ENCODE measurements around the gene CYRIA.

The CYRIA gene

DNA sequence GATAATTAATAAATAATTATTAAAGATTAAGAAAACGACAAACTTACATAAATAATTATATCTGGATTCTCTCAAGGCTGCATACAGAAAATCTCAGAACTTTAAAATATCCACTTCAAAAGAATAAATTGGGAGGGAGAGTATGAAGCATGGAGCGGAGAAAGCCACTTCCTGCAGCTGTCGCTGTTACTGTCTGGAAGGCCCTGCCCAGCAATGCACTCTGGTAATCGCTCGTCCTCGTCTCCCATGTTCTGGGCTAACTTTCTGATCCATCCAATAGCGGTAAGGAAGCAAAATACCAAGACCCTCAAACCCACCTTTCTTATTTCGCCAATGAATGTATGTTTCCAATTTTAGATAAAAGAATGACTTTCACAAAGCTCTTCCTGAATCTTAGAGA is 26.7 kb downstream of the CYRIA start:
- no peak for TF ChIP-seq ZNF274 (IDR thresholded peaks at IDR 0.05; ENCODE audit: low read depth, low read length)
- H3K4me3 ChIP-seq (ENCODE audit: low read length): no peak overlapping the region

DNA sequence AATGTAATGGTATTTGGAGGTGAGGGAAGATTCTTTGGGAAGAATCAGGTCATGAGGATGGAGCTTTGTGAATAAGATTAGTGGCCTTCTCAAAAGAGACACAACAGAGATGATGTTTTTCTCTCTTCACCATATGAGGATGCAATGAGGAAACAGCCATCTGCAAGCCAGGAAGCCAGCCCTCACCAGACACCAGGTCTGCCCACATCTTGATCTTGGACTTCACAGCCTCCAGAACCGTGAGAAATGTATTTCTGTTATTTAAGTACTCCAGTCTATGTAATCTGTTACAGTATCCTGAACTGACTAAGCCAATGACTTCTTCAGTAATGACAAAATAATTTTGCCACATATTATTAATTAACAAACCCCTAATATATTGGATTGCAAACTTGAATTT is 28.3 kb downstream of the CYRIA start:
- no peak for TF ChIP-seq ZNF274 (IDR thresholded peaks at IDR 0.05; ENCODE audit: low read depth, low read length)

DNA sequence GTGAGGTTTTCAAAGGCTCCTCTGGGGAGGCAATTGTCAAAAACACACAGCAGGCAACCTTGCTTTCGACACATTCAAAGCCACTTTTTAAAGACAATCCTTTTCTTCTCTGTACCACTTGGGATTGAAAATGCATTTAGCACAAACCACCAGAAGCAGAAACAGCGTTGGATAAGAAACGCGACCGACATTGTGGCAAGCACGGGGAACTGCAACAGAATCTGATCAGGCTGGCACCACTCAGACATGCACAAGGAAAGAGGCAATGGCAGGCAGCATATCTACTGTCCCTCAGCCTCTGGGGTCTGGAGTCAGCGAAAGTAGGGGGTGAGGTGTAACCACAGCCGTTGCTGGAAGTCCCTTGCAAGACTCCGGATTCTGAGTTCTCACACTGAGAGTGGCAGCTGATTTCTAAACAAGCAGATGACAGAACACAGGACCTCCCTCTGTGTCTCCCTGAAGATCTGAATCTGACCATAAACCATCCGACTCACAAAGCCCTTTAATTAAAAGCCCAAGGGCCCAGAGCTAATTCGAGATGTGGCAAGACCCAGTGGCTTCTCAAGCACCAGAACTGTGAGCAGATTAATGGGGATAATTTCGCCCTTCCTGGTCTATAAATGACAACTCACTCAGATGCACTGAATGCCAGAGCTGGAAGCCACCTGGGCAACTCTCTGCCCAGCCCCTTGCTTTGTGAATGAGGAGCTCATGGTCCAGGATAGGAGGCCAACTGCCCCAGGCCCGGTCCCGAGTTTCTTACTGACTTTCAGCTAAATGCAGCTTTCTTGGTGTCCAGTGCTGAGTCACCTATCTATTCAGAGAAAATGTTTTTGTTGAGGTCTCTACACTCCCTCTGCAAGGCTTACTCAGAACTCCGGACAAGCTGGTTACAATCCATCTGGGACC is 29.6 kb downstream of the CYRIA start:
- no peak for TF ChIP-seq ZNF274 (IDR thresholded peaks at IDR 0.05; ENCODE audit: low read depth, low read length)
- H3K4me3 ChIP-seq (ENCODE audit: low read length): no peak overlapping the region

More for the DNA sequence above, 28.3 kb downstream of the CYRIA start:
- no peak overlapping the region for H3K4me3 ChIP-seq (ENCODE audit: low read length)

DNA sequence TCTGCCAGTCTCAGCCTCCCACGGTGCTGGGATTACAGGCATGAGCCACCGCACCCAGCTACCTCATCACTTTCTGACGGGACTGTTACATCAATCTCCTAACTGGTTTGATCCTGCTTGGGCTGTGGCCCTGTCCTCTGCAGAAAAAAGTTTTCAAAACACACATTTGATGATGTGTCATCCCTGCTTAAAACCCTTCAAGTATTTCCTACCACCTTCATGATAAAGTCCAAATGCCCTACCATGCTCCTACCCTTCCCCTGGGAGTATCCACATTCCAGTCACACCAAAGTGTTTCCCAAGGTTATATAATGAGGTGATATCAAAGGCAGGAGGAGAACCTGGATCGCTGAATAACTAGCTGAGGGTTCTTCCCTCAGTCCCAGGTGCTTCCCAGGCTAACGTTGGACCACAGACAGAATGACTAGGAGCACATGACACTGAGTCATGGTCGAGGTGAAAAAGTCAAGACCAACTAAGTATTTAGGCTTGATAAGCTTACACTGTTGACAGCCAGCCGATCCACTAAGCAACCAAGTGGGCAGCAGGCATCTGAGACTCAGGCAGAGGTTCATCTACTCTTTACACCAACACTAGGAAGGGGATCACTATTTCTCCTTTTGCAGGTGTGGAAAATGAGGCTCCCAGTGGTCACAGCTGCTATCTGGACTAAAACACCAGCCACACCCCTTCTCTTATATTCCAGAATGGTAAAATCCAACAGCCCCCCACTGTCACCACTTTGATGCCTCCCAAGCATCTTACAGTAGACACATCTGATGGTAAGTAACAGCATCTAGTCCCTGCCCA is 31.8 kb downstream of the CYRIA start:
- TF ChIP-seq ZNF274 (IDR thresholded peaks at IDR 0.05; ENCODE audit: low read depth, low read length): no peak
- H3K4me3 ChIP-seq (ENCODE audit: low read length): no peak overlapping the region

DNA sequence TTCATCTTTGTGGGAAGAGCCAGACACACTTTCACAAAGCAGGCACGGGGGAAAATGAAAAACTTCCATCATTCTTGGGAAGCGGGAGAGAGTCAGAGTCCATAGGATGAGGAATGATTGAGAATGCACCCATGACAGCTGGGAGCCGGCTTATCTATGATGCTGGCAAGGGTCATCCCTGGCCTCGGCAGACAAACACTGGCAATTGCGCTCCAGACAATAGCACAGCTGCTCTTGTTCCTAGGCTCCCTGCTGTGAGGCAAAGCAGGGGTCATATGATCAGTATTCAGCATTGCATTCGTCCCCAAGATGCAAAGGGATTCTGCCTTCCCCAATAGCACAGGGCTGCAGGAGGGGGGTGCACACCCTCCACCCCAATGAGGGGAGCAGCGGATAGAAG is 33.0 kb downstream of the CYRIA start:
- no peak overlapping the region for H3K4me3 ChIP-seq (ENCODE audit: low read length)
- no peak for TF ChIP-seq ZNF274 (IDR thresholded peaks at IDR 0.05; ENCODE audit: low read depth, low read length)

DNA sequence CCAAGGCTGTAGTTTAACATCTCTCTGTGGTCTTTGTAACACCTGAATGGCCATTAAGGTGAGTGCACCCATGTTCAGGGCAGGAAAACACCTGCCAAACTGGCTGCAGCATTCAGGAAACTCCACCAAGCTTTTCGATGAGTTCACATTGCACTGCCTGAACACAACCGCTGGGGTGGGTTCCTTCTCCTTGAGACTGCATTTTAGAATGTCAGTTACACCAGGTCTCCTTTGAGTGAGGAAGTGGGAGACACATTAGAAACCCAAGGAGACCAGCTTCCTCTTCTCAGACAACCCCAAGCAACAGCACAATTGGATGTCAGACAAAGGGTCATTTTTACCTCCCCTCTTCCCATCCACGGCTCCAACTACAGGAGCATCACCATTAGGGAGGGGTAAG is 35.2 kb downstream of the CYRIA start:
- no peak overlapping the region for H3K4me3 ChIP-seq (ENCODE audit: low read length)
- no peak for TF ChIP-seq ZNF274 (IDR thresholded peaks at IDR 0.05; ENCODE audit: low read depth, low read length)

DNA sequence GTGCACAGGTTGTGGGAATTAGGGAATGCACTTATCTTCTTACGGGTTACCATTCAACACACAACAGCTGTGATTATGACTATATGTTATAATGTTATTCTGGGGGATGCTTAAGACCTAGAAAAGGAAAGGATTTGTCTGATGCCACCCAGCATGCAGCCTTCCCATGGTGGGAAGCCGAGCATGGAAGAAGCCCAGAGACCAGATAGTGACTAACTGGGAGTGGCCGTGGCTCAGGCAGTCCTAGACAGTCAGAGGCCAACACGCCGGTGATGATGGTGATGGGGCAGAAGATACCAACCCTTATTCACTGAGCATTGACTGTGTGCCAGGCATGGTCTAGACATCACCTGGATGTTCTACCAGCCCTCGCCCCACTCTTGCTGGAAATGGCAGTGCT is 35.9 kb downstream of the CYRIA start:
- H3K4me3 ChIP-seq (ENCODE audit: low read length): no peak overlapping the region
- no peak for TF ChIP-seq ZNF274 (IDR thresholded peaks at IDR 0.05; ENCODE audit: low read depth, low read length)

DNA sequence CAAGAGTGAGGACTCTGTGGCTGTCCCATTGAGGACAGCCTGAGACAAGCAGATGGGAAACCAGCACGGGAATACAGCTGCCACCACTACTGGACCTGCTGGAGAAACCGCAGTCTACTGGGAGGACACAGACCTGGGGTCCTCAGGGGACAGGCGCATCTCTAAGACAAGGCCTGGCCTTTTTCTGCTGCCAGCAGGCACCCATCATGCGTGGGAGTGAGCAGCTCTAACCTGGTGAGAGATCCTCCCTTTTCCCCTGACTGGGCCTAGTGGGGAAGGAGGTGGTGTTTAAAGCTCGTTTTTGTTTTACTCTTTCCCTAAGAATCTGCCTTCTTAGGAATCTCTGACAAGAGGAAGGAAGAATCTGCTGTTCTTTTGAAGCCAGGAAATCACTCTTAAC is 36.6 kb downstream of the CYRIA start:
- H3K4me3 ChIP-seq (ENCODE audit: low read length): no peak overlapping the region
- TF ChIP-seq ZNF274 (IDR thresholded peaks at IDR 0.05; ENCODE audit: low read depth, low read length): no peak

DNA sequence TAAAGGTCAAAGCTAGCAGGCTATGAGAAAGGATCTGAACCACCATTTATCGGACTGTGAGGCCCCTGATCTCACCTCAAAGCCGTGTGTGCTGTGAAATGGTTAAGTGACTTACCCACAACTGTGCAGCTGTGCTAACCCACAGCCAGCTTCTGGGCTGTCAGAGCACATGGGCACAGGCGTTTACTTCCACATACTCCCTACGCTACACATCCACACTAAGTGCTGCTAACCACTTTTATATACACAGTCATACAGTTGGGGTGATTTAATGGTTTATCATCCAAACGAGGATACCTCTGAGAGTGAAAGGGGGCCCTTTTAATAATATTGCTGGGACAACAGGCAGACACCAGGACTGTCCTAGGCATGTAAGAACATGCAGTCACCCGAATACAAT is 37.3 kb downstream of the CYRIA start:
- no peak for TF ChIP-seq ZNF274 (IDR thresholded peaks at IDR 0.05; ENCODE audit: low read depth, low read length)
- no peak overlapping the region for H3K4me3 ChIP-seq (ENCODE audit: low read length)

DNA sequence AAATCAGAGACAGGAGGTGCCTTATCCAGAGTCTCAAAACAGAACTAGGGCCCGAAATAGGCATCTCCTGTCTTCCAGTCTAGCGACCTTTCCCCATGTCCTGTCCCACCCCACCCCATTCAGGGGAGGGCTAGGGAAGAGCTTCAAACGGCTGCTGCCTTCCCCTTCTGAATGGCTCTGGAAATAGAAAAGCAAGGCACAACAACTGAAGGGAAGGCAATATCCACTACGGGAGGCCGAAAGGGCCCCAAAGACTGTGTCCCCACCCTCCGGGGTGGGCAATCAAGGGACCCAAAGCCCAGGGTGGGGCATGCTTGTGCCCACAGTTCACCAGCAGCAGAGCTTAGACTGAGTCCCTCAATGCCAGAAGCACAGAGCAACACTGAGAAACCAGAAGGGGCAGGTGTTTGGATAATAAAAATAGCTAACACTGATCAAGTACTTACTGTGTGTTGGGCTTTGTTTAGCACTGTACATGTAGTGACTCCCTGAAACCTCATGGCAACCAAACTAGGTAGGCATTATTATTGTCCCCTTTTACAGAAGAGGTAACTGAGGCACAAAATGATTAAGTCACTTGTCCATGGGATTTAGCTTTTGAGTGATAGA is 38.5 kb downstream of the CYRIA start:
- TF ChIP-seq ZNF274 (IDR thresholded peaks at IDR 0.05; ENCODE audit: low read depth, low read length): no peak

DNA sequence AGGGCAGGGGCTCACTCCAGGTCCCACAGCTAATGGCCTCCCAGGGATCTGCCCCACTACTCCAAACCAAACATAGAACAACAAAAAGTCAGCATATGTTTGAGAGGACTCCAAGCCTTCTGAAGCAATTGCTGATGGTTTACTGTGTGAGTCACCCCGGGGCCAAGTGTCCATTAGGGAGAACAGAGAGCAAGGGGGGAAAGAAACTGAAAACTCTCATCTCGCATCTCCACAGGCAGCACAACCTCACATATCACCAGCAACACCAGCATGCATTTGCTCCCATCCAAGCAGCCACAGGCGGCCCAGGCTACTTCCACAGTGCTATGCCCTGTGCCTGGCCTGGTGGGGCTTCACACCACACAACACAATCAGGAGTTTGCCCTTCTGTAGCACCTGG is 39.1 kb downstream of the CYRIA start:
- no peak overlapping the region for H3K4me3 ChIP-seq (ENCODE audit: low read length)

More for the DNA sequence above, 38.5 kb downstream of the CYRIA start:
- H3K4me3 ChIP-seq (ENCODE audit: low read length): no peak overlapping the region

DNA sequence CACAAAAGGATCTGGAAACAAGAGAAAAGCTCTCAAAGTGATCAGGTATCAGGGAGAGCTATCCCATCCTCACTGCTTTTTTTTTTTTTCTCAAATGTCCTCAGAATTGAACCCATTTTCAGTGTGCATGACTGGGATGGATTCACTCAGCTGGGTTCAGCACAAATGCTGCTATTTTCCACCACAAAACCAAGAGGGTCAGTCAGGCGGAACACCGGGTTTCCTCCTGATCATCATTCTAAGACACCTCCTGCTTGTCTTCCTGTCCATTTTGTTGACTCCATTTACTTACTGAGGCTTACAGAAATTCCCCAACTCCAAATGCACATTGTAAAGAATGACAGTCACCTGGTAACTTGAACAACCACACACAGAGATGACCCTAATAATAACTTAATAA is 39.9 kb downstream of the CYRIA start:
- no peak overlapping the region; the same call in 1 of the 2 replicates for H3K4me3 ChIP-seq (ENCODE audit: low read length)
- no peak for TF ChIP-seq ZNF274 (IDR thresholded peaks at IDR 0.05; ENCODE audit: low read depth, low read length)

More for the DNA sequence above, 39.1 kb downstream of the CYRIA start:
- TF ChIP-seq ZNF274 (IDR thresholded peaks at IDR 0.05; ENCODE audit: low read depth, low read length): no peak

DNA sequence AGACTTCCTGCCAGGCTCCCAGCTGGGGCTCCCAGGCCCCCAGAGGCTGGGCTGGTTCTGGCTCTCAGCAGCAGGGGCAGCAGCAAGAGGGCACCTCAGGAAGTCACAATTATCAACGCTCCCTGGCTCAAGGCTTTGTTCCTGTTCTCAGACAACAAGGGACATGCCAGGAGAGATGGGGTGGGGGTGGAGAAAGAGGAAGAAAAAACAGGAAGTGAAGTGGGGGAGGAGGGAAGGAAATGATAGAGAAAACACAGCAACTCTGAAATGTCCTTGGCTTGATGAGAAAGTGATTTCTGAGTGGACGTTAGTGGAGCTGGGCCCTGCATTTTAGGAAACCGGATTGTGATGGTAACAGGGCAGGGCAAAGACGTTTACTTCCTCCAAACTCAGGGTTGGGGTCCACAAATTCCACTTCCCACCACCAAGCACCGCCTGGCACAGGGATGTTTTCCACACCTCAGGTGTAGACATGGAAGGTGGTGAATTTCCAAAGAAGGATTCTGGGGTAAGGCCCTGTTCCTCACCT is 40.4 kb downstream of the CYRIA start:
- no peak overlapping the region; the same call in 1 of the 2 replicates for H3K4me3 ChIP-seq (ENCODE audit: low read length)
- no peak for TF ChIP-seq ZNF274 (IDR thresholded peaks at IDR 0.05; ENCODE audit: low read depth, low read length)

DNA sequence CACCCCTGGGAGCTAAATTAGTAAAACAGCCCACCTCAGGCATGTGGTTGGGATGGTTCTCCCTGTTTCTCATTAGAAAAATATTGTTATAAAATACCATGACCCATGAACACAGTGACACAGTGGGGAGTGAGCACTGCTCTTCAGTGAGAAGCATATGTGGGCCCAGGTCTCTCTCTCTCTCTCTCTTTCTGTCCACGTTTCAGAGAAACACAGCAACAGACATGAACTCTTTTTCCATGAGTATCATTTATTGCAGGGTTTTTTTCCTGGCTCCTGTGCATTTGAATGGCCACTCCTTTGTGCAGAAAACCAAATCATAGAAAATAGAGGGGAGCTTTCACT is 41.2 kb downstream of the CYRIA start:
- TF ChIP-seq ZNF274 (IDR thresholded peaks at IDR 0.05; ENCODE audit: low read depth, low read length): no peak
- H3K4me3 ChIP-seq (ENCODE audit: low read length): no peak overlapping the region

Data from GM08714 (cell line).